GM19035 (cell line): ENCODE results near the gene TUSC2.

ENCODE experiments used
- ATAC-seq: cut with Tn5 transposase; IDR thresholded peaks from one replicate; pipeline ENCODE4 v1.9.1; 2021; ENCODE audit not compliant: unreplicated experiment

TUSC2 gene

GRCh38 chr3:50354850-50355249 is 26.8 kb upstream of the TUSC2 start:
- ATAC-seq: no peak

GRCh38 chr3:50354186-50354764 is 26.3 kb upstream of the TUSC2 start:
- ATAC-seq: no peak

GRCh38 chr3:50353245-50354004 is 25.4 kb upstream of the TUSC2 start:
- no peak for ATAC-seq

GRCh38 chr3:50352781-50353180 is 24.8 kb upstream of the TUSC2 start:
- ATAC-seq: no peak

- no peak for ATAC-seq
Measured at GRCh38 chr3:50351323-50351697, 23.3 kb upstream of the TUSC2 start.

GRCh38 chr3:50350527-50351322 is 22.7 kb upstream of the TUSC2 start, which contains the start of the genes CYB561D2 and NPRL2:
CYB561D2 (plus strand) TSS chr3:50350862; CDS start chr3:50351434, 572 bp downstream.
NPRL2 (minus strand) TSS chr3:50350775; CDS start chr3:50350652, 123 bp downstream.
- peak; percentile 80 for ATAC-seq

GRCh38 chr3:50350213-50350526 is 22.1 kb upstream of the TUSC2 start:
- no peak for ATAC-seq

GRCh38 chr3:50347187-50347813 is 19.3 kb upstream of the TUSC2 start:
- ATAC-seq: no peak

- no peak for ATAC-seq
Measured at GRCh38 chr3:50345586-50346234, 17.7 kb upstream of the TUSC2 start, which contains the start of gene ZMYND10. ZMYND10 (minus strand) TSS chr3:50345732; CDS start chr3:50345579, 153 bp downstream.

- no peak for ATAC-seq
Measured at GRCh38 chr3:50345008-50345407, 17.0 kb upstream of the TUSC2 start.

- no peak for ATAC-seq
Measured at GRCh38 chr3:50342813-50343633, 15.0 kb upstream of the TUSC2 start.

GRCh38 chr3:50341996-50342650 is 14.1 kb upstream of the TUSC2 start:
- ATAC-seq: no peak

- ATAC-seq: no peak
Measured at GRCh38 chr3:50341537-50341936, 13.5 kb upstream of the TUSC2 start.

- ATAC-seq: no peak
Measured at GRCh38 chr3:50340448-50341329, 12.7 kb upstream of the TUSC2 start, which contains the start of gene RASSF1. RASSF1 (minus strand) TSS chr3:50340836; CDS start chr3:50340805, 31 bp downstream.

GRCh38 chr3:50340147-50340447 is 12.1 kb upstream of the TUSC2 start:
- no peak for ATAC-seq

GRCh38 chr3:50339485-50340146 is 11.6 kb upstream of the TUSC2 start:
- ATAC-seq: no peak

GRCh38 chr3:50338965-50339364 is 10.9 kb upstream of the TUSC2 start:
- no peak for ATAC-seq
